ENCODE measurements around the gene GAA. TPM values are rescaled to one million over a fixed set of nuclear protein-coding genes. Genes with fewer than 3 reads are reported as not detected.

Gene GAA
- total RNA-seq, 1 experiment from 2014 or later, result 131 TPM

- no peaks in the 10 kb centered on the region for H3K36me3 ChIP-seq (ENCODE audit: control insufficient read depth in 1 of 2, insufficient read depth in 2 of 2, low read length in 2 of 2)
- H3K9me2 ChIP-seq (ENCODE audit: insufficient read depth), result no peaks in the 10 kb centered on the region
- H4K20me1 ChIP-seq (ENCODE audit: insufficient read depth), result no peaks in the 10 kb centered on the region
- POLR2A ChIA-PET, result interaction anchor here (0.5 kb wide), 1 partner anchor 355 kb away, joined by 7 read pairs; the partner anchor contains the start of gene CBX8
- BruUV-seq (replicated peaks), result no TSS peak
- TF ChIP-seq RAD21 (IDR thresholded peaks at IDR 0.05; ENCODE audit: low read depth) (no peak), FOSL1 (IDR thresholded peaks at IDR 0.05; ENCODE audit: low read depth) (no peak), ZFX (IDR thresholded peaks at IDR 0.05) (no peak), SRF (IDR thresholded peaks at IDR 0.05; ENCODE audit: low read depth) (no peak), YY1 (IDR thresholded peaks at IDR 0.05; ENCODE audit: extremely low read depth, insufficient replicate concordance, low read depth, low read length) (no peak), POLR2A (IDR thresholded peaks at IDR 0.05; ENCODE audit: borderline replicate concordance, extremely low read depth, insufficient read depth, insufficient read length) (no peak), JUND (IDR thresholded peaks at IDR 0.05) (no peak), POLR2AphosphoS5 (IDR thresholded peaks at IDR 0.05; ENCODE audit: low read depth, low read length) (no peak), EGR1 (IDR thresholded peaks at IDR 0.05; ENCODE audit: low read depth) (no peak), EZH2phosphoT487 (IDR thresholded peaks at IDR 0.05; ENCODE audit: borderline replicate concordance) (no peak), REST (IDR thresholded peaks at IDR 0.05; ENCODE audit: low read depth) (no peak), CBX3 (IDR thresholded peaks at IDR 0.05; ENCODE audit: low read depth) (no peak), SIN3A (IDR thresholded peaks at IDR 0.05; ENCODE audit: low read depth) (no peak), SP1 (IDR thresholded peaks at IDR 0.05; ENCODE audit: low read depth) (no peak), CEBPB (IDR thresholded peaks at IDR 0.05; ENCODE audit: low read depth) (no peak)
- TF ChIP-seq, protein P1, sequence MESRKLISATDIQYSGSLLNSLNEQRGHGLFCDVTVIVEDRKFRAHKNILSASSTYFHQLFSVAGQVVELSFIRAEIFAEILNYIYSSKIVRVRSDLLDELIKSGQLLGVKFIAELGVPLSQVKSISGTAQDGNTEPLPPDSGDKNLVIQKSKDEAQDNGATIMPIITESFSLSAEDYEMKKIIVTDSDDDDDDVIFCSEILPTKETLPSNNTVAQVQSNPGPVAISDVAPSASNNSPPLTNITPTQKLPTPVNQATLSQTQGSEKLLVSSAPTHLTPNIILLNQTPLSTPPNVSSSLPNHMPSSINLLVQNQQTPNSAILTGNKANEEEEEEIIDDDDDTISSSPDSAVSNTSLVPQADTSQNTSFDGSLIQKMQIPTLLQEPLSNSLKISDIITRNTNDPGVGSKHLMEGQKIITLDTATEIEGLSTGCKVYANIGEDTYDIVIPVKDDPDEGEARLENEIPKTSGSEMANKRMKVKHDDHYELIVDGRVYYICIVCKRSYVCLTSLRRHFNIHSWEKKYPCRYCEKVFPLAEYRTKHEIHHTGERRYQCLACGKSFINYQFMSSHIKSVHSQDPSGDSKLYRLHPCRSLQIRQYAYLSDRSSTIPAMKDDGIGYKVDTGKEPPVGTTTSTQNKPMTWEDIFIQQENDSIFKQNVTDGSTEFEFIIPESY (IDR thresholded peaks at IDR 0.05; ENCODE audit: extremely low read depth, insufficient replicate concordance, low read length), result no peak
- TF ChIP-seq, protein P2, sequence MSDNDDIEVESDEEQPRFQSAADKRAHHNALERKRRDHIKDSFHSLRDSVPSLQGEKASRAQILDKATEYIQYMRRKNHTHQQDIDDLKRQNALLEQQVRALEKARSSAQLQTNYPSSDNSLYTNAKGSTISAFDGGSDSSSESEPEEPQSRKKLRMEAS (IDR thresholded peaks at IDR 0.05), result no peak
- TF ChIP-seq, protein P3, sequence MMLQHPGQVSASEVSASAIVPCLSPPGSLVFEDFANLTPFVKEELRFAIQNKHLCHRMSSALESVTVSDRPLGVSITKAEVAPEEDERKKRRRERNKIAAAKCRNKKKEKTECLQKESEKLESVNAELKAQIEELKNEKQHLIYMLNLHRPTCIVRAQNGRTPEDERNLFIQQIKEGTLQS (IDR thresholded peaks at IDR 0.05), result no peak
- H3K9me3 ChIP-seq (ENCODE audit: control insufficient read depth in 1 of 2, insufficient read depth in 1 of 2, low read depth in 1 of 2, low read length in 2 of 2), result 0 out of 4 replicates have a peak, but pooled peaks cover 4% of the 10 kb centered on the region in 2 experiments
- DNase-seq (ENCODE audit: low read depth, low spot score) (no peak), ATAC-seq (no peak)
- H3K79me2 ChIP-seq (ENCODE audit: insufficient read depth, low read length), result peaks cover 22% of the 10 kb centered on the region
- peaks cover 0 to 6% of the 10 kb centered on the region in 2 experiments; a peak in 2 of 4 replicates for H3K4me1 ChIP-seq (ENCODE audit: control insufficient read depth in 1 of 2, insufficient read depth in 2 of 2, low read length in 2 of 2)
- intact Hi-C loops (cut with micrococcal nuclease), result no loop called here
- H3K27me3 ChIP-seq (ENCODE audit: insufficient read depth, low read length), result no peaks in the 10 kb centered on the region
- H3K4me2 ChIP-seq (ENCODE audit: low read length), result no peak overlapping the region
- H3K9ac ChIP-seq (ENCODE audit: low read length), result no peak overlapping the region
- H3K4me3 ChIP-seq (replicated peaks in 1 of 2; ENCODE audit: low read depth in 1 of 2, low read length in 2 of 2), result no peak overlapping the region
- no peak overlapping the region for H3K27ac ChIP-seq (ENCODE audit: low read depth, low read length)
- RAD21 ChIA-PET (ENCODE audit: low non-redundant PET in 1 of 2, low total read pairs in 2 of 2, uncharacterized antibody in 2 of 2, unreplicated experiment in 2 of 2), result no interaction called here
- CTCF ChIA-PET, result no interaction called here
- H2AFZ ChIP-seq (ENCODE audit: low read depth, low read length, poor library complexity, severe bottlenecking), result no peak overlapping the region
These were observed 50.0 kb downstream of the GAA start for GRCh38 chr17:80151333-80151732.

Measured in HCT116 (cell line).